OCI-LY3 (cell line): ENCODE measurements around the gene RFX2.

Experiments used
- EZH2phosphoT487 ChIP-seq: fragments of 200-600 bp; shearing (Covaris generic); IDR thresholded peaks from 2 replicates; pipeline ENCODE4 v1.6.1; 2018; ENCODE audit warnings: antibody characterized with exemption, mixed run types, low read depth
- TF ChIP-seq, protein P1 (sequence below): fragments of 200-600, 300-600 bp; sonication (generic); IDR thresholded peaks from 2 replicates; pipeline ENCODE4 v1.5.1; 2014; ENCODE audit warnings: antibody characterized with exemption, low read length, low read depth

- TF ChIP-seq, protein P1, sequence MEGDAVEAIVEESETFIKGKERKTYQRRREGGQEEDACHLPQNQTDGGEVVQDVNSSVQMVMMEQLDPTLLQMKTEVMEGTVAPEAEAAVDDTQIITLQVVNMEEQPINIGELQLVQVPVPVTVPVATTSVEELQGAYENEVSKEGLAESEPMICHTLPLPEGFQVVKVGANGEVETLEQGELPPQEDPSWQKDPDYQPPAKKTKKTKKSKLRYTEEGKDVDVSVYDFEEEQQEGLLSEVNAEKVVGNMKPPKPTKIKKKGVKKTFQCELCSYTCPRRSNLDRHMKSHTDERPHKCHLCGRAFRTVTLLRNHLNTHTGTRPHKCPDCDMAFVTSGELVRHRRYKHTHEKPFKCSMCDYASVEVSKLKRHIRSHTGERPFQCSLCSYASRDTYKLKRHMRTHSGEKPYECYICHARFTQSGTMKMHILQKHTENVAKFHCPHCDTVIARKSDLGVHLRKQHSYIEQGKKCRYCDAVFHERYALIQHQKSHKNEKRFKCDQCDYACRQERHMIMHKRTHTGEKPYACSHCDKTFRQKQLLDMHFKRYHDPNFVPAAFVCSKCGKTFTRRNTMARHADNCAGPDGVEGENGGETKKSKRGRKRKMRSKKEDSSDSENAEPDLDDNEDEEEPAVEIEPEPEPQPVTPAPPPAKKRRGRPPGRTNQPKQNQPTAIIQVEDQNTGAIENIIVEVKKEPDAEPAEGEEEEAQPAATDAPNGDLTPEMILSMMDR: no peak
- no peak for TF ChIP-seq EZH2phosphoT487
Observed at GRCh38 chr19:5947435-5947834, 162.9 kb downstream of the RFX2 start.
